Calu3 (cell line): ENCODE results near the gene DGKI. TPM values are rescaled to one million over a fixed set of nuclear protein-coding genes. Genes with fewer than 3 reads are reported as not detected.

Source experiments
- BruUV-seq: library from RNA; stranded (reverse); fragments of 400-500 nt; replicated peaks from 2 replicates; lab custom pipeline; 2021; lab: Mats Ljungman, UMichigan
- CTCF ChIA-PET: fragments of 300-600 bp; sonication (Branson Sonifier 250); formaldehyde crosslinking; loops from one replicate; lab custom pipeline; 2022; ENCODE audit warnings: antibody characterized with exemption; lab: Charles Lee
- DNase-seq: peaks from one replicate; pipeline ENCODE4 v3.0.0; 2022
- H3K27ac Mint-ChIP-seq: one replicate; pipeline ENCODE4 v1.8.0; 2022; ENCODE audit warnings: mixed read lengths; ENCODE audit not compliant: unreplicated experiment
- H3K27me3 Mint-ChIP-seq: one replicate; pipeline ENCODE4 v1.8.0; 2022; ENCODE audit warnings: mixed read lengths; ENCODE audit not compliant: unreplicated experiment
- H3K36me3 Mint-ChIP-seq: one replicate; pipeline ENCODE4 v1.8.0; 2022; ENCODE audit warnings: mild to moderate bottlenecking, moderate library complexity, mixed read lengths; ENCODE audit not compliant: insufficient read depth, unreplicated experiment
- H3K4me1 Mint-ChIP-seq: one replicate; pipeline ENCODE4 v1.8.0; 2022; ENCODE audit warnings: mild to moderate bottlenecking, low read depth, mixed read lengths; ENCODE audit not compliant: unreplicated experiment
- H3K4me3 Mint-ChIP-seq: one replicate; pipeline ENCODE4 v1.8.0; 2022; ENCODE audit warnings: mild to moderate bottlenecking, low read depth, moderate library complexity, mixed read lengths; ENCODE audit not compliant: unreplicated experiment
- H3K9me3 Mint-ChIP-seq: one replicate; pipeline ENCODE4 v1.8.0; 2022; ENCODE audit warnings: low read depth, mixed read lengths; ENCODE audit not compliant: unreplicated experiment
- intact Hi-C: fragments of 100-400 bp; cut with micrococcal nuclease; formaldehyde crosslinking; loops from one replicate; pipeline ENCODE4 v1.10.0; 2022; ENCODE audit not compliant: unreplicated experiment
- total RNA-seq: library from RNA; stranded (reverse); gene quantifications from 2 replicates; pipeline ENCODE4 v1.2.3, GENCODE V29; 2022
- TF ChIP-seq, protein P1 (sequence below): fragments of 200-600 bp; IDR thresholded peaks from one replicate; pipeline ENCODE4 v1.8.0; 2022; ENCODE audit warnings: antibody characterized with exemption; ENCODE audit not compliant: unreplicated experiment

DGKI gene
- total RNA-seq, 1 experiment from 2014 or later: not detected

- CTCF ChIA-PET: interaction anchor here (0.5 kb wide), 1 partner anchor 703 kb away, joined by 3 read pairs; no protein-coding TSS in a partner anchor
- DNase-seq: no peak
- H3K9me3 Mint-ChIP-seq: no peaks in the 10 kb centered on the region
- no peak overlapping the region for H3K4me3 Mint-ChIP-seq
- no peaks in the 10 kb centered on the region for H3K36me3 Mint-ChIP-seq
- H3K4me1 Mint-ChIP-seq: no peaks in the 10 kb centered on the region
- TF ChIP-seq, protein P1, sequence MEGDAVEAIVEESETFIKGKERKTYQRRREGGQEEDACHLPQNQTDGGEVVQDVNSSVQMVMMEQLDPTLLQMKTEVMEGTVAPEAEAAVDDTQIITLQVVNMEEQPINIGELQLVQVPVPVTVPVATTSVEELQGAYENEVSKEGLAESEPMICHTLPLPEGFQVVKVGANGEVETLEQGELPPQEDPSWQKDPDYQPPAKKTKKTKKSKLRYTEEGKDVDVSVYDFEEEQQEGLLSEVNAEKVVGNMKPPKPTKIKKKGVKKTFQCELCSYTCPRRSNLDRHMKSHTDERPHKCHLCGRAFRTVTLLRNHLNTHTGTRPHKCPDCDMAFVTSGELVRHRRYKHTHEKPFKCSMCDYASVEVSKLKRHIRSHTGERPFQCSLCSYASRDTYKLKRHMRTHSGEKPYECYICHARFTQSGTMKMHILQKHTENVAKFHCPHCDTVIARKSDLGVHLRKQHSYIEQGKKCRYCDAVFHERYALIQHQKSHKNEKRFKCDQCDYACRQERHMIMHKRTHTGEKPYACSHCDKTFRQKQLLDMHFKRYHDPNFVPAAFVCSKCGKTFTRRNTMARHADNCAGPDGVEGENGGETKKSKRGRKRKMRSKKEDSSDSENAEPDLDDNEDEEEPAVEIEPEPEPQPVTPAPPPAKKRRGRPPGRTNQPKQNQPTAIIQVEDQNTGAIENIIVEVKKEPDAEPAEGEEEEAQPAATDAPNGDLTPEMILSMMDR: no peak
- BruUV-seq: no TSS peak
- intact Hi-C loops: no loop called here
- H3K27ac Mint-ChIP-seq: no peak overlapping the region
- no peaks in the 10 kb centered on the region for H3K27me3 Mint-ChIP-seq
These were observed 150.4 kb downstream of the DGKI start for GRCh38 chr7:137696376-137696775.

- Mint-ChIP-seq H3K4me3 (no peak overlapping the region), H3K9me3 (no peaks in the 10 kb centered on the region), H3K27me3 (peaks cover 3% of the 10 kb centered on the region), H3K36me3 (no peaks in the 10 kb centered on the region), H3K27ac (no peak overlapping the region), H3K4me1 (no peaks in the 10 kb centered on the region)
- TF ChIP-seq, protein P1: no peak
- no peak for DNase-seq
- CTCF ChIA-PET: interaction anchor here (0.5 kb wide), 1 partner anchor 703 kb away, joined by 3 read pairs; no protein-coding TSS in a partner anchor
- BruUV-seq: no TSS peak
- intact Hi-C loops: no loop called here
These were observed 150.8 kb downstream of the DGKI start for GRCh38 chr7:137695942-137696341.

DNA sequence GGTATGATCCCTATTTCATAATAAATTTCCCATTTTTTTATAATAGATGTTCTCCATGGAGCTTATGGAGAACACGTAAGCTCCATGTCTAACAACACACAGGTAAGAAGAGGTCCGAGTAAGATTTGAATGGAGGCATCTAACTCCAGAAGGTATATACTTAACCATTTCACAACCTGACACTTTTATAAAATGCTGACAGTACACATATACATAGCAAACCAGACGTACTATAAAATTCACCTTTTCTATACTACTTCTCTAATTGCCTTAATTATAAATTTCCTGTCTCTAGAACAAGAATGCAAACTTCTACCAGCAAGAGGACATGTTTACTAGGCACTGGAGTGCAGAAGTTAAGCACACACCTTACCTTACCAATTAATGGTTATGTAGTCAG lies 151.3 kb downstream of the DGKI start:
- TF ChIP-seq, protein P1: no peak
- BruUV-seq: no TSS peak
- DNase-seq: no peak
- Mint-ChIP-seq H3K9me3 (no peaks in the 10 kb centered on the region), H3K36me3 (no peaks in the 10 kb centered on the region), H3K27me3 (peaks cover 8% of the 10 kb centered on the region), H3K4me3 (no peak overlapping the region), H3K4me1 (no peaks in the 10 kb centered on the region), H3K27ac (no peak overlapping the region)
- CTCF ChIA-PET: interaction anchor here (0.5 to 0.6 kb wide), 2 partner anchors 703 to 1027 kb away, joined by 3 read pairs; no protein-coding TSS in a partner anchor
- intact Hi-C loops: no loop called here

GRCh38 chr7:137694405-137694804 lies 152.4 kb downstream of the DGKI start:
- H3K9me3 Mint-ChIP-seq: no peaks in the 10 kb centered on the region
- H3K27ac Mint-ChIP-seq: no peak overlapping the region
- no peak overlapping the region for H3K4me3 Mint-ChIP-seq
- H3K27me3 Mint-ChIP-seq: peaks cover 19% of the 10 kb centered on the region
- BruUV-seq: no TSS peak
- H3K36me3 Mint-ChIP-seq: no peaks in the 10 kb centered on the region
- intact Hi-C loops: no loop called here
- TF ChIP-seq, protein P1: no peak
- no peaks in the 10 kb centered on the region for H3K4me1 Mint-ChIP-seq
- CTCF ChIA-PET: no interaction called here
- no peak for DNase-seq
